ENCODE data around the gene ARFIP2. TPM values are rescaled to one million over a fixed set of nuclear protein-coding genes. Genes with fewer than 3 reads are reported as not detected.

Gene ARFIP2
- 10 to 100 TPM; 34.2 to 50.7 (median 38.4) TPM for total RNA-seq

GRCh38 chr11:6481012-6481923 is at the start of gene ARFIP2, which contains the start of gene TIMM10B:
Gene ARFIP2 (minus strand): TSS chr11:6481331. CDS start chr11:6480421, 910 bp downstream.
Gene TIMM10B (plus strand): TSS chr11:6481501. CDS start chr11:6481517, 16 bp downstream.
- TF ChIP-seq CTCF (IDR thresholded peaks at IDR 0.05; ENCODE audit: low read depth) = no peak

- no peak for TF ChIP-seq CTCF (IDR thresholded peaks at IDR 0.05; ENCODE audit: low read depth)
These were observed 49.7 kb upstream of the ARFIP2 start for GRCh38 chr11:6530848-6531247.

- no peak for TF ChIP-seq CTCF (IDR thresholded peaks at IDR 0.05; ENCODE audit: low read depth)
These were observed 48.1 kb upstream of the ARFIP2 start for GRCh38 chr11:6529266-6529665.

GRCh38 chr11:6526411-6527135 is 45.4 kb upstream of the ARFIP2 start:
- no peak for TF ChIP-seq CTCF (IDR thresholded peaks at IDR 0.05; ENCODE audit: low read depth)

GRCh38 chr11:6523253-6523652 is 42.1 kb upstream of the ARFIP2 start:
- TF ChIP-seq CTCF (IDR thresholded peaks at IDR 0.05; ENCODE audit: low read depth) = no peak

- TF ChIP-seq CTCF (IDR thresholded peaks at IDR 0.05; ENCODE audit: low read depth) = no peak
These were observed 39.1 kb upstream of the ARFIP2 start for GRCh38 chr11:6520265-6520664.

- no peak for TF ChIP-seq CTCF (IDR thresholded peaks at IDR 0.05; ENCODE audit: low read depth)
These were observed 35.7 kb upstream of the ARFIP2 start for GRCh38 chr11:6516865-6517264.
